ENCODE measurements around the gene APBA2. TPM values are rescaled to one million over a fixed set of nuclear protein-coding genes. Genes with fewer than 3 reads are reported as not detected.

Gene APBA2
- total RNA-seq, 4 donors from 2014 or later = 5.4 to 15.3 (median 10.4) TPM

GRCh38 chr15:28956491-28956890 lies 70.7 kb downstream of the APBA2 start:
- H3K4me1 ChIP-seq = no peaks in the 10 kb centered on the region
- intact Hi-C loops (cut with DNase I) = no loop called here
- no peaks in the 10 kb centered on the region for H3K27me3 ChIP-seq
- no peaks in the 10 kb centered on the region for H3K36me3 ChIP-seq
- H3K27ac ChIP-seq (replicated peaks in 1 of 4) = no peak overlapping the region
- 95% methylated on average over 8 of the region's 8 CpGs for WGBS
- no peaks in the 10 kb centered on the region for H3K9me3 ChIP-seq
- no peak for TF ChIP-seq POLR2A (IDR thresholded peaks at IDR 0.05; ENCODE audit: low read depth)
- TF ChIP-seq EP300 (IDR thresholded peaks at IDR 0.05) = no peak
- no peak for TF ChIP-seq POLR2AphosphoS5 (IDR thresholded peaks at IDR 0.05)
- TF ChIP-seq CTCF (IDR thresholded peaks at IDR 0.05) = no peak
- peak; percentile 60 for DNase-seq (ENCODE audit: extremely low spot score)
- no peak overlapping the region for H3K4me3 ChIP-seq

GRCh38 chr15:28957606-28958498 lies 72.1 kb downstream of the APBA2 start:
- H3K9me3 ChIP-seq = no peaks in the 10 kb centered on the region
- no peaks in the 10 kb centered on the region for H3K27me3 ChIP-seq
- WGBS = 88% methylated on average over 17 of the region's 18 CpGs
- intact Hi-C loops (cut with DNase I) = no loop called here
- TF ChIP-seq POLR2A (IDR thresholded peaks at IDR 0.05; ENCODE audit: low read depth) = no peak
- TF ChIP-seq CTCF (IDR thresholded peaks at IDR 0.05) = no peak
- TF ChIP-seq EP300 (IDR thresholded peaks at IDR 0.05) = no peak
- TF ChIP-seq POLR2AphosphoS5 (IDR thresholded peaks at IDR 0.05) = no peak
- no peaks in the 10 kb centered on the region for H3K4me1 ChIP-seq
- H3K27ac ChIP-seq (replicated peaks in 1 of 4) = no peak overlapping the region
- H3K36me3 ChIP-seq = no peaks in the 10 kb centered on the region
- DNase-seq (ENCODE audit: extremely low spot score) = peak; percentile 79
- H3K4me3 ChIP-seq = no peak overlapping the region

- WGBS = 97% methylated on average over 7 of the region's 7 CpGs
- intact Hi-C loops (cut with DNase I) = no loop called here
- TF ChIP-seq POLR2AphosphoS5 (IDR thresholded peaks at IDR 0.05) (no peak), EP300 (IDR thresholded peaks at IDR 0.05) (no peak), CTCF (IDR thresholded peaks at IDR 0.05) (no peak), POLR2A (IDR thresholded peaks at IDR 0.05; ENCODE audit: low read depth) (no peak)
- DNase-seq (ENCODE audit: extremely low spot score) = peak; percentile 86
- Histone ChIP-seq H3K36me3 (no peaks in the 10 kb centered on the region), H3K27ac (replicated peaks in 1 of 4) (no peak overlapping the region), H3K9me3 (no peaks in the 10 kb centered on the region), H3K4me3 (no peak overlapping the region), H3K4me1 (no peaks in the 10 kb centered on the region), H3K27me3 (no peaks in the 10 kb centered on the region)
Measured at GRCh38 chr15:28959326-28959725, 73.6 kb downstream of the APBA2 start.

GRCh38 chr15:28960979-28961378 lies 75.2 kb downstream of the APBA2 start:
- H3K27me3 ChIP-seq = no peaks in the 10 kb centered on the region
- WGBS = 67% methylated on average over 3 of the region's 9 CpGs
- TF ChIP-seq POLR2A (IDR thresholded peaks at IDR 0.05; ENCODE audit: low read depth) (no peak), POLR2AphosphoS5 (IDR thresholded peaks at IDR 0.05) (no peak), CTCF (IDR thresholded peaks at IDR 0.05) (no peak), EP300 (IDR thresholded peaks at IDR 0.05) (no peak)
- DNase-seq (ENCODE audit: extremely low spot score) = peak; percentile 62
- no peak overlapping the region for H3K27ac ChIP-seq (replicated peaks in 1 of 4)
- H3K36me3 ChIP-seq = no peaks in the 10 kb centered on the region
- intact Hi-C loops (cut with DNase I) = no loop called here
- no peak overlapping the region for H3K4me3 ChIP-seq
- H3K9me3 ChIP-seq = no peaks in the 10 kb centered on the region
- no peaks in the 10 kb centered on the region for H3K4me1 ChIP-seq
